SJCRH30 (cell line): Measurements from ENCODE around the gene TANC1. TPM values are rescaled to one million over a fixed set of nuclear protein-coding genes. Genes with fewer than 3 reads are reported as not detected.

Source experiments
- DNase-seq, 2 experiments: peaks; one replicate each; pipeline ENCODE4 v3.0.0-alpha.2; 2015 to 2020
- H3K27ac ChIP-seq: fragments of 250-450 bp; sonication (Bioruptor Pico); 2 replicates; pipeline ENCODE4 v1.5.1; 2020; ENCODE audit warnings: mild to moderate bottlenecking, moderate library complexity
- H3K27me3 ChIP-seq: fragments of 250-450 bp; sonication (Bioruptor Pico); 2 replicates; pipeline ENCODE4 v1.5.1; 2020; ENCODE audit warnings: mild to moderate bottlenecking, moderate library complexity
- H3K36me3 ChIP-seq: fragments of 250-450 bp; sonication (Bioruptor Pico); 2 replicates; pipeline ENCODE4 v1.5.1; 2020; ENCODE audit warnings: mild to moderate bottlenecking, moderate library complexity
- H3K4me1 ChIP-seq: fragments of 250-450 bp; sonication (Bioruptor Pico); 2 replicates; pipeline ENCODE4 v1.5.1; 2020; ENCODE audit warnings: mild to moderate bottlenecking, moderate library complexity
- H3K4me3 ChIP-seq: fragments of 250-450 bp; sonication (Bioruptor Pico); 2 replicates; pipeline ENCODE4 v1.5.1; 2020; ENCODE audit warnings: mild to moderate bottlenecking, moderate library complexity
- H3K9me3 ChIP-seq: fragments of 250-450 bp; sonication (Bioruptor Pico); replicated peaks from 2 replicates; pipeline ENCODE4 v1.5.1; 2020; ENCODE audit warnings: mild to moderate bottlenecking, moderate library complexity
- total RNA-seq: library from RNA; depleted of rRNA; stranded (reverse); fragments of >200 nt; shearing (Covaris generic); gene quantifications from 2 replicates; pipeline ENCODE4 v1.2.3, GENCODE V29; 2014; rRNA removed

Gene TANC1
- 13.5 and 15.1 TPM in 2 replicates for total RNA-seq

DNA sequence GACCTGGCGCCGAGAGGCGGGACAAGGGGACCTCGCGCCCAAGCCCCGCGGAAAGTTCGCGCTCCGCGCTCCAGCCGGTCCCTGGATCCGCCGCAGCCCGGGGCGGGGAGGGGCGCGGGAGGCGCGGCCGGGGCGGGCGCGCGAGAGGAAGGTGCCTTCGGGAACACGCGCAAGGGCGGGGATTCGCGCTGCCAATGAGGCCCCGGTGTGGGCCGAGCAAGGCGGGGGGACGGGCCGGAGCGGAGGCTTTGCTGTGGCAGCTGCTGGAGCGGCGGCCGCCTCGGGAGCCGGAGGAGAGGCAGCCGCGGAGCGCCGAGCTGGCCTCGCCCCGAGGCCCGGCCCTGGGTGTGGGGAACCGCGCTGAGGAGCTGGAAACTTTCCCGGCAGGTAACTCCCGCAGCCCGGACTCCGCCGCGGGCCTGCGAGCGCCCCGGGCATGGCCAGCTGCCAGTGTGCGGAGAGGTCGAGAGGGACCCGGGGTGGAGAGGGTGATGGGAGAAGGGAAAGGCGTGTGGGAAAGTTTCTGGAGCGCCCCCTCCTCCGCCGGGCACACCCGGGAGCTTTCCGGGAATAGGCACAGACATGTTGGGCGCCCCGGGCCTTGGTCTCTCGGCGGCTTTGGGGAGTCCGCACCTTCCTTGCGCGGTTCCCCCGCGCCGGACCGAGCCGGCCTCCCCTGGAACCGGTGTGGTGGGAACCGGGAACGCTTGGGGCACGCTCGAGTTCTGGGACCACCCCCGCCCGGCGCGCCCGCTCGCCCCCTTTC lies at the start of gene TANC1:
Gene TANC1 (plus strand): TSS at position 245 of the 766 bp plus-strand sequence. CDS start 97,271 bp downstream, outside the sequence.
- H3K36me3 ChIP-seq: no peaks in the 10 kb centered on the region
- peak within 1 kb of the TSS; percentile 81 for H3K4me3 ChIP-seq
- DNase-seq: peak; percentile 94 to 95
- H3K9me3 ChIP-seq: no peaks in the 10 kb centered on the region
- peaks cover 18% of the 10 kb centered on the region for H3K4me1 ChIP-seq
- H3K27ac ChIP-seq: peak within 1 kb of the TSS; percentile 76
- H3K27me3 ChIP-seq: no peaks in the 10 kb centered on the region

DNA sequence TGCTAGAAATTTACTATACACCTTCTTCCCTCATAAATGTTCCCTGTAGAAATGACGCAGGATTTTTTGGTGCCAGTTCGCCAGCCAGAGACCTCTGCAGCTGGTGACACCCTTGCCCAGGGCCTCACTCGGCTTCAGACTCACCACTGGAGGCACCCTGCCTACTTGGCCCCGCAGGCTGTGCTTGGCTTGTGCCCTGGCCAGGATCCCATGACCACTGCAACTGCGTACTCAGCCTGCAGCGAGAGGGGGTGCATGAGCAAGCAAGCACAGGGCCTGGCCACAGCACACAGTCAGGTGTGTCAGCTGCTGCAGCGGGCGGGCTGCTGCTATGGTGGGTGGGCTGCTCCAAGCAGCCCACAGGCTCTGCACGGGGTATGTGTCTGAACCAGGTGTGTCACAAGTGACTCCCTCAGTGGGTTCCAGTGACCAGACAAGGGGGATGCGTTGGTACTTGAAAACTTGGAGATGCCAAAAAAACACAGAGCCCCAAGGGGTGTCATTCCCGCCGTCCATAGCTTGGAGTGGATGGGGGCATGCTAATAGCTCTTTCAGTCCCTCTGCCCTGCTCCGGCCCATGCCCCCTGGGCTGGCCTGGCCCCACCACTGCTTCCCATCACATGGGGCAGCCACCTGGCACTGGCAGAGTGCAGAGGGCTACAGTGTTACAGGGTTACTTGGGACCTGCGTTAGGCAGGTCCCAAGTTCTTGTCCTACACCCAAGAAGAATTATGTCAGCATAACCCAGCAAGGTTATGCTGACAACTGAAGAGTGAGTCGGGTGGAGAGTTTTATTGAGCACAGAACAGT lies 46.6 kb upstream of the TANC1 start:
- H3K36me3 ChIP-seq: no peaks in the 10 kb centered on the region
- no peaks in the 10 kb centered on the region for H3K27me3 ChIP-seq
- DNase-seq: no peak

DNA sequence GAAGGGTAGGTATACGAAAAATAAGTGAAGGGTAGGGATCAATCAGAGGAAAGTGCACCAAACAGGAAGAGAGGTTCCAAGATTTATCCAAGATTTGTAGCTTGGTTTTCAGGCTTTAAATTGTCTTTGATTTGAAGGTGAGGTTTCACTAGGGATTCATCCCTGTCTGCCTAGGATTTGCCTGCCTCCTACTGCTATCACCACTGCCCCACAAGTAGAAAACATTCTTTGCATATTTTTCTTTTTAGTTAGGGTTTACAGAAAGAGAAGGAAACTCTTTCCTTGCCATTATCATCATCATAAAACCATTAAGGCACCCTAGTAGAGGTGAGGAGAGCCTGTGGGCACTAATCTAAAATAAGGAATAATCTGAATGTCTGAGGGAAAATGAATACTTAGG lies 45.8 kb upstream of the TANC1 start:
- Histone ChIP-seq H3K27ac (no peak overlapping the region), H3K9me3 (no peaks in the 10 kb centered on the region), H3K27me3 (no peaks in the 10 kb centered on the region), H3K4me1 (peaks cover 27% of the 10 kb centered on the region), H3K36me3 (no peaks in the 10 kb centered on the region), H3K4me3 (no peak overlapping the region)
- DNase-seq: no peak

More for the DNA sequence above, 46.6 kb upstream of the TANC1 start:
- Histone ChIP-seq H3K4me3 (no peak overlapping the region), H3K27ac (no peak overlapping the region), H3K9me3 (no peaks in the 10 kb centered on the region), H3K4me1 (peaks cover 23% of the 10 kb centered on the region)

DNA sequence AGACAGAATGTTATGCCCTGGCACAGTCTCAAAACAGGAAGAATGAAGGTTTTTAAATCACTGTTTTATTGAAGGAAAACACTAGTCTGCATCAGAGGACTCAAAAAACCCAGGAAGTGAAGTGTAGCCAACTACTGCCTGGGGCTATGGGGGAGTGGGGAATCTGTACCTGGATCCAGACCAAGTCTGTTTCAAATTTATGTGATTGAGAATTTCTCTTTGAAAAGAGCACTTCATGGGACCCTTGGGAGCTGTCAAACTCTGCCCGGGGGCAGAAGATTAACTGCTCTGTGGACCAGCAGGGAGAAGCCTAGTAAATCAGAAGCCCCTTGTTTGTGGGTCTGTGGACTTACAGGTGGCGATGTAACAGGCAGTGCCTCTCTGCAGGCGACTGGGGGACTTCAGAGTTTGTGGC lies 45.3 kb upstream of the TANC1 start:
- H3K4me1 ChIP-seq: peaks cover 27% of the 10 kb centered on the region
- DNase-seq: peak; percentile 61 to 82
- H3K36me3 ChIP-seq: no peaks in the 10 kb centered on the region
- no peak overlapping the region for H3K4me3 ChIP-seq
- H3K27me3 ChIP-seq: no peaks in the 10 kb centered on the region
- H3K9me3 ChIP-seq: no peaks in the 10 kb centered on the region
- no peak overlapping the region for H3K27ac ChIP-seq

- Histone ChIP-seq H3K9me3 (no peaks in the 10 kb centered on the region), H3K4me1 (peaks cover 27% of the 10 kb centered on the region), H3K27me3 (no peaks in the 10 kb centered on the region), H3K36me3 (no peaks in the 10 kb centered on the region), H3K4me3 (no peak overlapping the region), H3K27ac (no peak overlapping the region)
- DNase-seq: peak in 1 of 2 experiments; percentile 55
Observed at GRCh38 chr2:158923641-158924040, 44.8 kb upstream of the TANC1 start.

- peaks cover 27% of the 10 kb centered on the region for H3K4me1 ChIP-seq
- H3K9me3 ChIP-seq: no peaks in the 10 kb centered on the region
- peak; percentile 48 to 68 for DNase-seq
- no peak overlapping the region for H3K27ac ChIP-seq
- no peak overlapping the region for H3K4me3 ChIP-seq
- no peaks in the 10 kb centered on the region for H3K36me3 ChIP-seq
- H3K27me3 ChIP-seq: no peaks in the 10 kb centered on the region
Observed at GRCh38 chr2:158926478-158926948, 41.9 kb upstream of the TANC1 start.

DNA sequence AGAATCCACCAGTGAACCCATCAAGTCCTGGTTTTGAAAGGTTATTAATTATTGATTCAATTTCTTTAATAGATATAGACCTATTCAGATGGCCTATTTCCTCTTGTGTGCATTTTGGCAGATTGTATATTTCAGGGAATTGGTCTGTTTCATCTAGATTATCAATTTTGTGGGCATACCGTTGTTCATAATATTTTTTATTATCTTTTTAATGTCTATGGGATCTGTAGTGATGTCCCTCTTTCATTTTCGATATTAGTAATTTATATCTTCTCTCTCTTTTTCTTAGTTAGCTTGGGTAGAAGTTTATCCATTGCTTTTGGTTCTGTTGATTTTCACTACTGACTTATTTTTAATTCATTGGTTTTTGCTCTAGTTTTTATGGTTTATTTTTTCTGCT lies 39.9 kb upstream of the TANC1 start:
- DNase-seq: no peak
- Histone ChIP-seq H3K36me3 (no peaks in the 10 kb centered on the region), H3K4me3 (no peak overlapping the region), H3K9me3 (no peaks in the 10 kb centered on the region), H3K27ac (no peak overlapping the region), H3K4me1 (peaks cover 19% of the 10 kb centered on the region), H3K27me3 (no peaks in the 10 kb centered on the region)

GRCh38 chr2:158928965-158929364 lies 39.5 kb upstream of the TANC1 start:
- H3K36me3 ChIP-seq: no peaks in the 10 kb centered on the region
- no peak overlapping the region for H3K4me3 ChIP-seq
- DNase-seq: no peak
- H3K4me1 ChIP-seq: peaks cover 14% of the 10 kb centered on the region
- H3K27ac ChIP-seq: no peak overlapping the region
- H3K27me3 ChIP-seq: no peaks in the 10 kb centered on the region
- no peaks in the 10 kb centered on the region for H3K9me3 ChIP-seq

- DNase-seq: peak; percentile 45 to 66
- Histone ChIP-seq H3K27ac (no peak overlapping the region), H3K9me3 (no peaks in the 10 kb centered on the region), H3K27me3 (no peaks in the 10 kb centered on the region), H3K36me3 (no peaks in the 10 kb centered on the region), H3K4me1 (peaks cover 9% of the 10 kb centered on the region), H3K4me3 (peak overlapping the region; percentile 30)
Observed at GRCh38 chr2:158931572-158931971, 36.9 kb upstream of the TANC1 start.

DNA sequence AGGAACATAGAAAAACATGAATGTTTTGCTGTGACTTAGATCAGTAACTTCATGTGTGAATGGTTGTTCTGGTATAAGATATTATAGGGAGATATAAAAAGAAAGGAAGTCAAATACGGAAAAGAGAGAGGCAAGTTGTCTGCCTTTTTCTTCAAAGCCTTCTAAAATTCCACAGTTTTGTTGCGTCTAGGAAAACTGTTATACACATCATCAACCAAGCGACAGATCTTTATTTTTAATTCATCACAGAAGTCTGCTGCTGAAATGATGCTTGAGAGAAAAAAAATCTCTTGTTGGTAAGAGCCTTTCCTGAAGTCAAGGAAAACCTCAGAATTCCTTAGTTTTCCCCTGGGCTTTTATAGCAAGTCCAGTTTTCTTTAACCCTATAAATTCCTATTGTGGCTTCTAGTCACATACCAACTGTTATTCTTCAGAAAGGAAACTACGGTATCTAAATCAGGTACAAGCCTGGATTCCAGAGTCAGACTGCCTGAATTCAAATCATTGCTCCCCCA lies 36.3 kb upstream of the TANC1 start:
- H3K27me3 ChIP-seq: no peaks in the 10 kb centered on the region
- H3K27ac ChIP-seq: no peak overlapping the region
- no peak for DNase-seq
- peak overlapping the region; percentile 30 for H3K4me3 ChIP-seq
- H3K9me3 ChIP-seq: no peaks in the 10 kb centered on the region
- H3K4me1 ChIP-seq: peaks cover 5% of the 10 kb centered on the region
- no peaks in the 10 kb centered on the region for H3K36me3 ChIP-seq

- no peaks in the 10 kb centered on the region for H3K27me3 ChIP-seq
- H3K36me3 ChIP-seq: no peaks in the 10 kb centered on the region
- no peak for DNase-seq
- no peaks in the 10 kb centered on the region; the same call in 1 of the 2 replicates for H3K9me3 ChIP-seq
- H3K27ac ChIP-seq: no peak overlapping the region
- peaks cover 5% of the 10 kb centered on the region; the same call in 1 of the 2 replicates for H3K4me1 ChIP-seq
- H3K4me3 ChIP-seq: no peak overlapping the region
Observed at GRCh38 chr2:158934170-158934569, 34.3 kb upstream of the TANC1 start.

GRCh38 chr2:158935617-158936016 lies 32.8 kb upstream of the TANC1 start:
- Histone ChIP-seq H3K27me3 (no peaks in the 10 kb centered on the region), H3K9me3 (no peaks in the 10 kb centered on the region; the same call in 1 of the 2 replicates), H3K27ac (no peak overlapping the region), H3K4me3 (no peak overlapping the region), H3K36me3 (no peaks in the 10 kb centered on the region), H3K4me1 (peaks cover 5% of the 10 kb centered on the region; the same call in 1 of the 2 replicates)
- no peak for DNase-seq

DNA sequence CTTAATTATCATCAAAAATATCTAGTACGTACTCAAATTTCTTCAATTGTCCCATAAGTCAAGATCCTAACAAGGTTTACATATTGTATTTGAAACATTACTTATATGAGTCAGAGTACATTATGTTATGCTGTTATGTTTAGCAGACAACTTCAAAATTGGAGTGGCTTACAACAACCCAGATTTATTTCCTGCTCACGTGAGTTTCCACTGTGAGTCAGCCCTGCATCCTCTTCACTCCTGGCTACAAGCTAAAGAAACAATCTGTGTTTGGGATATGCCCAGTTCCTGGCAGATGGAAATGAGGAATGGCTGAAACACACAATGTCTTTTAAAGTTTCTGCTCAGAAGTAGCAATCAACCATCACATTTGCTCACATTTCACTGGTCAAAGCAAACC lies 31.5 kb upstream of the TANC1 start:
- no peak overlapping the region for H3K27ac ChIP-seq
- no peak overlapping the region for H3K4me3 ChIP-seq
- no peak for DNase-seq
- H3K9me3 ChIP-seq: no peaks in the 10 kb centered on the region; the same call in 1 of the 2 replicates
- H3K27me3 ChIP-seq: no peaks in the 10 kb centered on the region
- peaks cover 5% of the 10 kb centered on the region; the same call in 1 of the 2 replicates for H3K4me1 ChIP-seq
- H3K36me3 ChIP-seq: no peaks in the 10 kb centered on the region

GRCh38 chr2:158940356-158940755 lies 28.1 kb upstream of the TANC1 start:
- H3K27me3 ChIP-seq: no peaks in the 10 kb centered on the region

DNA sequence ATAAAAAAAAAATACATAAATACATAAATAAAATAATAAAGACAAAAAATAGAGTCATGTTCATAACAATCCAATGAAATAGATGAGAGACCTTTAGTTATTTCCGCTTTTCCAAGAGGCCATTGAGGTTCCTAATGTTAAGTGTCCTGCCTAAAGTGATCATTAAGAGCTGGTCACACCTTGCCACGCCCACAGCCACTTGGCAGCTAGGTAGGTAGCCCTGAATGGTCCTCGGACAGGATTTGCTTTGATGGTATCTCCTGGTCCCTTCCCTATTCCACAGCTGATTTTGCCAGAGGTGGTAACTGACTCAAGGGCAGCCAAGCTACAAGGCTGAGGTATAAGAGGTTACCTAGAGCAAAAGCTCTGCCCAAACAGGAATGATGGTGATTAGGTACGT lies 24.5 kb upstream of the TANC1 start:
- Histone ChIP-seq H3K27me3 (no peaks in the 10 kb centered on the region), H3K27ac (no peak overlapping the region), H3K4me1 (peaks cover 3% of the 10 kb centered on the region; the same call in 1 of the 2 replicates), H3K4me3 (no peak overlapping the region), H3K9me3 (no peaks in the 10 kb centered on the region), H3K36me3 (no peaks in the 10 kb centered on the region)
- DNase-seq: no peak

More at GRCh38 chr2:158940356-158940755, 28.1 kb upstream of the TANC1 start:
- Histone ChIP-seq H3K9me3 (no peaks in the 10 kb centered on the region; the same call in 1 of the 2 replicates), H3K27ac (no peak overlapping the region), H3K4me3 (no peak overlapping the region), H3K36me3 (no peaks in the 10 kb centered on the region), H3K4me1 (no peaks in the 10 kb centered on the region)
- no peak for DNase-seq
